ENCODE results near the gene PRDM1.

Gene PRDM1

DNA sequence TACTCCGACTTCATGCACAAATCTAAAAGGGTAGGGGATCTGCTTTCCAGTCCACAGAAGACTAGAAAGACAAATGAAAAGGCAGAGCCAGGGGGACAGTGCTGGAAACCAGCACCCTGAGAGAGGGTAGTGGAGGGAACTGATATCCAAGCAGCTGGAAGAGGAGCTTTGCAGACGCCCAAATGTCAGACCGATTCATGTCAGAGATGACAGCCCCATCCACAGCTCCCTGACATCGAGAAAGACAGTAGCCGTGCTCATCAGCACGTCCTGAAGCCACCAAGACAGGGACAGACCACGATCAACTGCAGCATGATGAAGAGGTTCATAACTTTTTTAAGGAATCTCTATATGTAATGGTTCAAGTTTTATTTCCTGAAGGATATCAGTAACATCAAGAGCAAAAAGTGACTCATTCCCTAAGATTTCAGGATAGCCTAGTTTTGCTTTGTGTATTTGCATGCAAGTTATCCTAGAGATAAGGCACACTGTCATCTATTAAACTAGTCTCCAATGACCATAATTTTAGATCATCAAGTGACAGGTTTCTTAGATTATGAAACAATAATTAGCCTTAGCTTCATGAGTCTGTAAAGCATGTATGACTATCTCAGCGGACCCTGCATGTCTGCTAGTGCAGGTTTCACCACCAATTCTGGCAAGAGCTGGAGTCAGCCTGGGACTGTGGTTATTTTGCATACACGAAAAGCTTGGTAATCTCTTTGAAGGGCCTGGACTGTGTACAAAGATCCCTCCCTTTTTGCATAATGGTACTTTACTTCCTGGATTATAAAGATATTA, 43.0 kb downstream of the PRDM1 start:
- Histone ChIP-seq H3K9ac (ENCODE audit: insufficient read length) (no peak overlapping the region), H3K36me3 (ENCODE audit: insufficient read depth, low read length) (no peaks in the 10 kb centered on the region), H3K9me3 (ENCODE audit: low read depth, low read length) (no peaks in the 10 kb centered on the region), H3K4me3 (no peak overlapping the region), H3K27ac (no peak overlapping the region)
- DNase-seq (ENCODE audit: low read depth, low spot score), result no peak
- TF ChIP-seq FOXP2 (optimal IDR thresholded peaks at IDR 0.05; ENCODE audit: control extremely low read depth, extremely low read length, insufficient read depth) (no peak), POLR2AphosphoS5 (IDR thresholded peaks at IDR 0.05; ENCODE audit: borderline replicate concordance, low read depth, low read length) (no peak), EZH2 (IDR thresholded peaks at IDR 0.05) (no peak)

DNA sequence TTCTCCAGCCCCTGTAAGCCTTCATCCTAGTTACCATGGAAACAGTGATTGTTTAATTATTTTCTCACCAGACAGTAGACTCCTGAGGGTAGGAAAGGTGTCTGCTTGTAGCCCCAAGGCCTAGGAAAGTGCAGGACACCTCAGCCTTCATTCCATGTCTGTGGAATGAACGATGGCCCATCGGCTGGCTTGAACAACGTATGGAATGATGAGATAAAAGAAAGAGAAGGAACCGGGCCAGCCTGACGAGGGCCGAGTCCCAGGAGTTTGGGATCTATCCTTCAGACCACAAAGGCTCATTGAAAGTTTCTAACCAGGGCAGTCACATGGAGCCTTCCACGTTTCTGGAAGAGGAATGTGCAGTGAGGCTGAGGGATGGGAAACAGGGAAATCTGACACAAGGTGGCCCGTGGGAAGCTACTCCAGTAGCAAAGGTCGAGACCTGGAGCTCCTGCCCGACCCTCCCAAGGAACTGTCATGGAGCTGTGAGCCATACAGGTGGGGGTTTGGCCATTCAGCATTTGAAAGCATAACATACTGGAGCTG, 46.1 kb downstream of the PRDM1 start:
- H3K27ac ChIP-seq, result no peak overlapping the region
- no peak for DNase-seq (ENCODE audit: low read depth, low spot score)
- no peaks in the 10 kb centered on the region for H3K36me3 ChIP-seq (ENCODE audit: insufficient read depth, low read length)
- TF ChIP-seq EZH2 (IDR thresholded peaks at IDR 0.05), result no peak
- no peak for TF ChIP-seq POLR2AphosphoS5 (IDR thresholded peaks at IDR 0.05; ENCODE audit: borderline replicate concordance, low read depth, low read length)
- TF ChIP-seq FOXP2 (optimal IDR thresholded peaks at IDR 0.05; ENCODE audit: control extremely low read depth, extremely low read length, insufficient read depth), result no peak
- H3K9me3 ChIP-seq (ENCODE audit: low read depth, low read length), result no peaks in the 10 kb centered on the region
- no peak overlapping the region for H3K4me3 ChIP-seq
- no peak overlapping the region for H3K9ac ChIP-seq (ENCODE audit: insufficient read length)

GRCh38 chr6:106133040-106133439, 46.9 kb downstream of the PRDM1 start:
- Histone ChIP-seq H3K4me3 (no peak overlapping the region), H3K9me3 (ENCODE audit: low read depth, low read length) (no peaks in the 10 kb centered on the region), H3K36me3 (ENCODE audit: insufficient read depth, low read length) (no peaks in the 10 kb centered on the region), H3K27ac (no peak overlapping the region), H3K9ac (ENCODE audit: insufficient read length) (no peak overlapping the region)
- no peak for TF ChIP-seq FOXP2 (optimal IDR thresholded peaks at IDR 0.05; ENCODE audit: control extremely low read depth, extremely low read length, insufficient read depth)
- TF ChIP-seq POLR2AphosphoS5 (IDR thresholded peaks at IDR 0.05; ENCODE audit: borderline replicate concordance, low read depth, low read length), result no peak
- no peak for TF ChIP-seq EZH2 (IDR thresholded peaks at IDR 0.05)
- DNase-seq (ENCODE audit: low read depth, low spot score), result peak; percentile 22

DNA sequence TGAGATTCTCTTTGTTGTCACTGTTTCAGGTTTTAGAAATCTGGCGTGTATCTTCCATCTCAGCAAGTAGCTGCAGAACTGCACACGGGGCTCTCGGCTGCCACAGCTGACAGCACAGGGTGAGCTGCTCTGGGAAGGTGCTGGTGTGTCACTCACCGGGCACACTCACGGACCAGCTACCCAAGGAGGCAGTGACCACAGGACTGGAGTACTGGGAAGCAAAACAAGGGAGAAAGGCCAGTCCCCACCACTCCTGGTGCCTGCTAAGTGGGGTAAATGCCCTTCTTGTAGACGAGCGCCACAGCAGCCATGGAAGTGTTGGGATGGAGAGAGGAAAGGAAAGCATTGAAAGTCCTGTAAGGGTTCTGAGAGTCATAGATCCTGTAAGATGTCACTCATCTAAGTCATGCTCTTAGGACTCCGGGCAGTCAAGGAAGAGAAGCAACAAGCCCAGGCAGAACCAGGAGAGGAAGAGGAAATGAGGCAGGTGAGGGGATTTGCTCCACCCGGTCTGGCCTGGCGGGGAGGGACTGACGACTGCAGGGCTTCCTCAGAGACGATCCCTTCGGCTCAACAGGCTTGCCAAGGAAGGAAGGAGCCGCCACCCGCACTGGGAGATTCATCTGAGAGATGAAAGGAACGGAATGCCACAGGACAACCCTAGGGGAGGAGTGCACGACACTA, 48.1 kb downstream of the PRDM1 start:
- TF ChIP-seq EZH2 (IDR thresholded peaks at IDR 0.05) (no peak), FOXP2 (optimal IDR thresholded peaks at IDR 0.05; ENCODE audit: control extremely low read depth, extremely low read length, insufficient read depth) (no peak), POLR2AphosphoS5 (IDR thresholded peaks at IDR 0.05; ENCODE audit: borderline replicate concordance, low read depth, low read length) (no peak)
- no peak overlapping the region for H3K27ac ChIP-seq
- H3K4me3 ChIP-seq, result no peak overlapping the region

DNA sequence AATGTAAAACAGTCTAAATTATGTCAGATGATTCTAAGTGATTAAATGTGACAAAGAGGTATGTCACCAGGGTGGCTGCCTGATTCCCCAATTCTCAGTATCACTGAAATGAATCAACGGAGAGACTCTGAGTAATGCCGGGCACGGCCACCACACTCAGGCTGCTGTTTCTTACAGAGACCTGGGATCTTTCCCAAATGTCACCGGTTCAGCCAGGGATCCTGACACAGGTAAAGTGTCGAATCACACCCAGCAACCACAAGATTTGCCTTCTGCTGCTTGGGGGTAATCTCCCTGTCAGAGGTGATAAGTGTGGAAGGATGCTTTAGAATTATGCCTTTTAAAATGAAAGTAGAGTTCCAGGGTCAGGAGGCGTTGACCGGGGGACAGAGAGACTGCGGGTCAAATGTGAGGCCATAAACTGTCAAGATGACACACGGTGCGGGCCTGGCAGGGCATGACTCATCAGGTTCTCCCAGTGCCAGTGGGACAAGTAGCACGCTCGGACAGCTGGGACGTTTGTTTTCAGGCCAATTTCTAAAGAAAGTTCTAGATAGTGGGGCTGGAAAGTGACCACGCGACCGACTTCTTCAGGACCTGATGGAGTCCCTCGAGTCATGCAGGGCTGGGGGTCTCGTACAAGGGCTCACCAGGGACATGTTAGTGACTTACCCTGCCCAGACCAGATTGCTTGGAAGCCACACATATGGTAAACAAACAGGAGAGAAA, 48.9 kb downstream of the PRDM1 start:
- TF ChIP-seq POLR2AphosphoS5 (IDR thresholded peaks at IDR 0.05; ENCODE audit: borderline replicate concordance, low read depth, low read length) (no peak), FOXP2 (optimal IDR thresholded peaks at IDR 0.05; ENCODE audit: control extremely low read depth, extremely low read length, insufficient read depth) (no peak), EZH2 (IDR thresholded peaks at IDR 0.05) (no peak)
- no peak overlapping the region for H3K27ac ChIP-seq
- no peaks in the 10 kb centered on the region for H3K36me3 ChIP-seq (ENCODE audit: insufficient read depth, low read length)
- H3K9ac ChIP-seq (ENCODE audit: insufficient read length), result no peak overlapping the region
- DNase-seq (ENCODE audit: low read depth, low spot score), result no peak
- no peak overlapping the region for H3K4me3 ChIP-seq
- H3K9me3 ChIP-seq (ENCODE audit: low read depth, low read length), result no peaks in the 10 kb centered on the region

More for the DNA sequence above, 48.1 kb downstream of the PRDM1 start:
- no peak for DNase-seq (ENCODE audit: low read depth, low spot score)
- H3K9ac ChIP-seq (ENCODE audit: insufficient read length), result no peak overlapping the region
- H3K36me3 ChIP-seq (ENCODE audit: insufficient read depth, low read length), result no peaks in the 10 kb centered on the region
- no peaks in the 10 kb centered on the region for H3K9me3 ChIP-seq (ENCODE audit: low read depth, low read length)

- no peak overlapping the region for H3K9ac ChIP-seq (ENCODE audit: insufficient read length)
- H3K9me3 ChIP-seq (ENCODE audit: low read depth, low read length), result no peaks in the 10 kb centered on the region
- H3K4me3 ChIP-seq, result no peak overlapping the region
- TF ChIP-seq EZH2 (IDR thresholded peaks at IDR 0.05), result no peak
- TF ChIP-seq FOXP2 (optimal IDR thresholded peaks at IDR 0.05; ENCODE audit: control extremely low read depth, extremely low read length, insufficient read depth), result no peak
- no peak for TF ChIP-seq POLR2AphosphoS5 (IDR thresholded peaks at IDR 0.05; ENCODE audit: borderline replicate concordance, low read depth, low read length)
- no peak overlapping the region for H3K27ac ChIP-seq
- no peak for DNase-seq (ENCODE audit: low read depth, low spot score)
- H3K36me3 ChIP-seq (ENCODE audit: insufficient read depth, low read length), result no peaks in the 10 kb centered on the region
Observed at GRCh38 chr6:106135911-106136571, 49.9 kb downstream of the PRDM1 start.

GRCh38 chr6:106136845-106137244, 50.7 kb downstream of the PRDM1 start:
- no peak overlapping the region for H3K9ac ChIP-seq (ENCODE audit: insufficient read length)
- no peak overlapping the region for H3K4me3 ChIP-seq
- no peaks in the 10 kb centered on the region for H3K36me3 ChIP-seq (ENCODE audit: insufficient read depth, low read length)
- H3K9me3 ChIP-seq (ENCODE audit: low read depth, low read length), result no peaks in the 10 kb centered on the region
- no peak overlapping the region for H3K27ac ChIP-seq
- no peak for DNase-seq (ENCODE audit: low read depth, low spot score)
- TF ChIP-seq POLR2AphosphoS5 (IDR thresholded peaks at IDR 0.05; ENCODE audit: borderline replicate concordance, low read depth, low read length), result no peak
- TF ChIP-seq FOXP2 (optimal IDR thresholded peaks at IDR 0.05; ENCODE audit: control extremely low read depth, extremely low read length, insufficient read depth), result no peak
- TF ChIP-seq EZH2 (IDR thresholded peaks at IDR 0.05), result no peak
